Left hindlimb (tissue), 1 donor: ENCODE data around the gene IFT57.

ENCODE experiments used
- DNase-seq: peaks from one replicate; pipeline ENCODE4 v3.0.0-alpha.2; 2018

The IFT57 gene

DNA sequence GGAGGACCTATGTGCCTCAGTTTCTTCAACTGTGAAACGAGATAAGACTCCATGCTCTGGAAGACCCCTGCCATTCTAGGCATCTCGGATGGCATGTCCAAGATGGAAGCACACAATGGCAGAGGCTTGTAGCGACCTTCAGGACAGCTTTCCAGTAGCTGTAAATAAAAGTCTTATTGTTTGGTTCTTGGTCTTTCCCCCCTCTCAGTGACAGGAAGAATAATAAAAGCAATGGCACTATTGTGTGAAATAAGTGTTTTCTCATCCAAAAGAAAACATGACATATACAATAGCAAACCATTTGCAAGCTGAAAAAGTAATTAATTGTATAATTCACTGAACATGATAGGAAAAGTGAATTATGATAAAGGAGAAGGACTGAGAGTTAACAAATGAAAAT lies 98.9 kb downstream of the IFT57 start:
- no peak for DNase-seq

- DNase-seq, result no peak
These were observed 99.9 kb downstream of the IFT57 start for GRCh38 chr3:108122276-108122675.

GRCh38 chr3:108119398-108120104 lies 102.7 kb downstream of the IFT57 start:
- no peak for DNase-seq

GRCh38 chr3:108118038-108118768 lies 104.0 kb downstream of the IFT57 start:
- DNase-seq, result no peak

DNA sequence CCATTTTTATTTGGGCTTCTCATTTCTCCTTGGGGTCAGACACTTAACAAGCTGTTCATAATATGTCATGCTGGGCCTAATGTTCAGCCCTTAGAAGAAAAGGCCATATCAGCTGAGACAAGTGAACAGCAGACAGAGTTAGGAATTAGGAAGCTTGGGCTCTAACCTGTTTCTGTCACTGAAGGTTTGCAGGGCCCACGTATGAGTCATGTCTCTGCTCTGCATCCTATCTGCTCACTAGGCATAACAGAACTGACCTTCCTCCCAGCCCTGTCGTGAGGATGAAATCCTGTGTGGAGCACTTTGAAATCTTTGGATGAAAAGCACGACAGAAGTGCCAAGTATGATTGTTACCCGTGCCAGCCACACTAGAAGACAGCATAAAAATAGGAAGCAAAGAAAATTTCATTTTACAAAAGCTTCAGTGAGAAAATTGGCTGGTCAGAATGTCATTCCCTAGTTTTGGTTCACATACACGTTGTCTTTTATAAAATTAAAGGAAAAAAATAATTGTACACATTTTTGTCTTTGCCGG lies 104.9 kb downstream of the IFT57 start:
- no peak for DNase-seq

GRCh38 chr3:108114423-108115065 lies 107.7 kb downstream of the IFT57 start:
- no peak for DNase-seq

DNA sequence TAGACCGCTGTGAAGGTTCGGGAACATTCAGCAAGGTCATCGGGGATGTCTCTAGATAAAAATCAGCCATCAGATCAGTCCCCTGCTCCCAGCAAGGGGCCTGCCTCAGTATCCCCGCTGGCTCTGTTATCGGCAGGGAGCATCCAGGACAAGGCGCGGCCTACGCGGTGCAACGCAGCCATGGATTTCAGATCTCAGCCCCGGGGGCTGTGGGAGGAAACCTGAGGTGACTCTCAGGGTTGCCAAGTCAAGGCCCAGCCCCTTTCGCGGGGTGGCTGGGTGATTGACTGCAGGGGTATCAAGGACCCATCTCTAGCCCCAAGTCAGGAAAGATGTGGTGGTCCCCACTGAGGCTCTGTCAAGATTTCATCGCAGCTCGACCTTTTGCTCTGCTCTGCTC lies 108.2 kb downstream of the IFT57 start:
- no peak for DNase-seq

GRCh38 chr3:108110934-108111333 lies 111.3 kb downstream of the IFT57 start:
- DNase-seq, result no peak
